HG02884 (cell line): ENCODE results near the gene GC.
"Not testable (repeated sequence)": the region's sequence is repeated elsewhere in the genome, so short reads cannot be mapped to it uniquely, and the experiment has no call there.

ENCODE experiments used
- ATAC-seq: cut with Tn5 transposase; IDR thresholded peaks from one replicate; pipeline ENCODE4 v1.9.1; 2021; ENCODE audit warnings: mild to moderate bottlenecking, moderate library complexity; ENCODE audit not compliant: unreplicated experiment

The GC gene

GRCh38 chr4:71783972-71784371 is at the start of gene GC:
Gene GC (minus strand): TSS chr4:71784079. CDS start chr4:71784018, 61 bp downstream.
- ATAC-seq, result no peak

GRCh38 chr4:71833232-71833900 is 49.5 kb upstream of the GC start:
- no peak for ATAC-seq

- ATAC-seq, result no peak
Measured at GRCh38 chr4:71832049-71832448, 48.2 kb upstream of the GC start.

- ATAC-seq, result no peak
Measured at GRCh38 chr4:71830497-71831190, 46.8 kb upstream of the GC start.

- no peak for ATAC-seq
Measured at GRCh38 chr4:71828470-71828869, 44.6 kb upstream of the GC start.

- ATAC-seq, result no peak
Measured at GRCh38 chr4:71827826-71828225, 43.9 kb upstream of the GC start.

GRCh38 chr4:71816676-71817303 is 32.9 kb upstream of the GC start:
- no peak for ATAC-seq

- no peak for ATAC-seq
Measured at GRCh38 chr4:71814433-71814832, 30.6 kb upstream of the GC start.

GRCh38 chr4:71809805-71810204 is 25.9 kb upstream of the GC start:
- not testable (repeated sequence) for ATAC-seq

GRCh38 chr4:71807469-71807868 is 23.6 kb upstream of the GC start:
- ATAC-seq, result no peak

GRCh38 chr4:71805230-71805629 is 21.4 kb upstream of the GC start:
- not testable (repeated sequence) for ATAC-seq

GRCh38 chr4:71804017-71804697 is 20.3 kb upstream of the GC start:
- not testable (repeated sequence) for ATAC-seq

GRCh38 chr4:71785959-71786358 is 2.1 kb upstream of the GC start:
- ATAC-seq, result no peak

GRCh38 chr4:71784569-71785197 is 804 bp upstream of the GC start:
- ATAC-seq, result no peak

GRCh38 chr4:71777891-71778290 is 6.0 kb downstream of the GC start:
- ATAC-seq, result no peak

GRCh38 chr4:71775449-71775848 is 8.4 kb downstream of the GC start:
- no peak for ATAC-seq

GRCh38 chr4:71774136-71774535 is 9.7 kb downstream of the GC start:
- ATAC-seq, result no peak

GRCh38 chr4:71773004-71773403 is 10.9 kb downstream of the GC start:
- no peak for ATAC-seq

GRCh38 chr4:71772592-71772991 is 11.3 kb downstream of the GC start:
- ATAC-seq, result no peak

- ATAC-seq, result no peak
Measured at GRCh38 chr4:71771613-71772012, 12.3 kb downstream of the GC start.

GRCh38 chr4:71769434-71769833 is 14.4 kb downstream of the GC start:
- no peak for ATAC-seq
